Activated T-helper 1 cell treated with anti-CD3 and anti-CD28 coated beads, Interleukin-2, amount 50 U/mL, for 16 hours (primary cell): ENCODE data around the gene TEAD4.

Source experiments
- DNase-seq, 2 donors: peaks; one replicate each; pipeline ENCODE4 v3.0.0-alpha.2; 2020; ENCODE audit warnings: low read depth in 1 of 2, low spot score in 1 of 2

Gene TEAD4

DNA sequence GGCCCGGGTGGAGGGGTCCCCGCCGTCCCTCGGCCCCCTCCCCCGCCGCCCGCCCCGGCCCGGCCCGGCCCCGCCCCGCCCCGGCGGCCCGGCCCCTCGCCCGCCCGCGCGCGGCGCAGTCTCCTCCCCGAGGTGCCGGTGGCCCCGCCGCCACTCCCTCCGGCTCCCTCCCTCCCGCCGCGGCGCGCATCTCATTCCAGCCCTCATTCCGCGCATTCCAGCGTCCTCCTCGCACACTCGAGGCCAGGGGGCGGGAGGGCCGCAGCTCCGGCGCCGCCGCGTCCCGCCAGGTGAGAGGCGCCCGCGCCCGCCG, at the start of gene TEAD4:
Gene TEAD4, plus strand, starts transcription at position 206 of the 313 bp plus-strand sequence.
- DNase-seq, result no peak

DNA sequence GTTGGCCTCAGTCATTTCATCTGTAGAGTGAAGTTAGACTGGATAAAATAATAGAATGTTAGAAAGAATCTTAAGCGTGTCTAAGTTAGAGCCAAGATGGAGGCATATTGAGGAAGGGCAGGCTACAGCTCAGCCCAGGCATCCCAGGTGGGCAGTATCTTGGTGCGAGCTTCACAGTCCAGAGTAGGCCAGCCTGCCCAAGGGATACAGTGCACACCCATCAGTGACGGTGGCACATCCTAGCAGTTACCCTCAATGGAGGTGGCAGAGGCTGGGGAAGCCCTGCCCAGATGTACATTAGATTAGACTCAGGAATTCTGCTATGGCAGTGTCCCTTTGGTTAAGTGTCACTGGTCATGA, 47.0 kb upstream of the TEAD4 start:
- DNase-seq, result no peak

DNA sequence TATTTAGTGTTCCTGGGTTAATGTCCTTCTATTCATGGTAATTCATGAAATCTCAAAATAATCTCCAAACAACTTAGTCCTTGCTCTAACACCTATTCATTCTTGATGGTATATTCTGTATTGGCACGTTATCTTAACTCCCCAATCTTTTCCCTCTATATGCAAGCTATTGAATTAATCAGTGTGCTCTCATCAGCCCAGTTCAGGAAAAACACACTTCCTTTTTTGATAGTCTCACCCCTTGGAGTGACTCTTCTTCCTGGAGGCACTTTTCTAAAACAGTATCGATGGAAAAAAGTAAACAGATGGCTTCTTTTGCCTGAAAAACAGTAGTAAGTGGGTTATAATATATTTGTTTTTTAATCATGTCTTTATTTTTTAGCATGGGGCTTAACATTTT, 39.9 kb upstream of the TEAD4 start:
- DNase-seq, result no peak

DNA sequence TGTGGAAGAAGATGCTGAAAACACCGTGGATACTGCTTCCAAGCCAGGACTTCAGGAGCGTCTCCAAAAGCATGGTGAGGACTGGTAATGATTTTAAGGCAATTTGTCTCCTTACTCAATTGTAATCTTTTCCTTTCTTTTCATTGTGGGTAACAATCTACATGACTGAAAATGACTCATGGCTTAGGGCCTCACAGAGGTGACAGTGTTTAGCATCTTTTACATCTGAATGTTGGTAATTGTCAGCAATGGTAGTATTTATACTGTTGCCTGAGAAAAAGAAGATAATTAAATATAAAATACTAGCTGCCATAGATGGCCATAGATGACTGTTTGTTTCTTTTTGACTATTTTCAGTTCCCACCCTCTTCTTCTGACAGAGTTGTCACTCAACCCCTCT, 36.9 kb upstream of the TEAD4 start:
- DNase-seq, result no peak

DNA sequence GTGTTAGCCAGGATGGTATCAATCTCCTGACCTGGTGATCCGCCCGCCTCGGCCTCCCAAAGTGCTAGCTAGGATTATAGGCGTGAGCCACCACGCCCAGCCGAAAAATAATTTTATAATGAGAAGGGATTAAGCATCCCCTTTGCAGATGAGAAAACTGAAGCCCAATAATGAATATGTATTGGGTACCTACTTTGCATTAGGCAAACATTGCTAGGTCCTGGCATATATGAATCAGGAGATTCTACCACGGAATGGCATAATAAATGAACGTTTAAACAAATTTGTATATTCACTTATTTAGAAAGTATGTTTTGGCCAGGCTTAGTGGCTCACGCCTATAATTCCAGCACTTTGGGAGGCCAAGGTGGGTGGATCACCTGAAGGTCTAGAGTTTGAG, 36.1 kb upstream of the TEAD4 start:
- DNase-seq, result no peak

DNA sequence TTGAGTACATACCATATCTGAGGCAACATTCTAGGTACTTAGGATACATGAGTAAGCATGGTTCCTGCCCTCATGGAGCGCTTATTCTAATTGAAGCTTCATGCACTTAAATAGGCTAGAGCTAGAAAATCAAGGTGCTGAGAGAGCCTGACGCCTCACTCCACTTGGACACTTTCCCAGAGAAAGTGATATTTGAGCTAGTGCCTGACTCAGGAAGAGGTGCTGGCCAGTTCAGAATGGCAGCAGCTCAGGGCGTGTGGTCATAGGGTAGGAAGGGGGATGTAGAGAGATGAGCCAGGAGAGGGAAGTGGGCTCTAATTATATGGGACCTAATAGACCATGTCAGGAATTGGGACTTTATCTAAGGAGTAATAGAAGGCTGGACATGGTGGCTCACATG, 35.2 kb upstream of the TEAD4 start:
- no peak for DNase-seq

DNA sequence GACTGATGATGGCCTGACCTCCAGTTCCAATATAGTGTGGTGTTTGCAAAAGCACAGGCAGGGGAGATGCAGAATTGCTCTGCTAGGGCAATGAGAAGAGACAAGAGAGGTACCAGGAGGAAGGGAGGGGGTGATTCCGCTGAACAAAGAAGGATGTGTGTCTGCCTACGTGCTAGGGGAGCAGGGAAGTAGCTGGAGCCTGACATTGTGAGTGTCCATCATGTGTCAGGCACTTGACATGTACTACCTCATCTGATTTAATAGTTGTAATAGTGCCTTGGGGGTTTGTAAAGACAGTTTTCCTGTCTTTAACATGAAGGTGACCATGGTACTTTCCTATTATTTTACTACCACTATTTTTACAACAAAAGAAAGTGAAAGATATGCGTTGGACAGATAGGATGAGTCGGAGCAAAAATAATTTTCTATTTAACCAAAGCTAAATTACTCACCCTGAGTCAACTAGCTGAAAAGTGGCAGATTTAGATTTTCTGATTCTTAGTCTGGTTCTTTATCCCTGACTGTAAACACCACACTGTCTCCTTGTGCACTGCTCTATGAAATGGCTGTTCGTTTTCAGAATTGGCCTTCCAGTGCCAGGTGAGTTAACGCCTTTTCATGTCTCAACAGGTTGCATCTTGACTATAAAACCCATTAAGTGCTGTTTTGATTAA, 33.7 kb upstream of the TEAD4 start:
- no peak for DNase-seq

DNA sequence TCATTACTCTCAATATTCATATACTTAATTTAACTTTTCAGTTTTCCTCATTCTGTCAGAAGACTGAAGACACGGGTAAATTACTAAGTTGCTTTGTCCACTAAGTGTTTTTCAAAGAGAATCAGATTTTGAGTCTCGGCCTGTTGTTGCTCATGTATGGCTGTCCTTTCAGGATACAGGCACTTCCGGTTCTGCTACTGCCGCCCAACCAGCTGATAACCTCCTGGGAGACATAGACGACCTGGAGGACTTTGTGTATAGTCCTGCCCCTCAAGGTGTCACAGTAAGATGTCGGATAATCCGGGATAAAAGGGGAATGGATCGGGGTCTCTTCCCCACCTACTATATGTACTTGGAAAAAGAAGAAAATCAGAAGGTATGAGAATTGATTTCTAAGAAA, 28.3 kb upstream of the TEAD4 start:
- no peak for DNase-seq

DNA sequence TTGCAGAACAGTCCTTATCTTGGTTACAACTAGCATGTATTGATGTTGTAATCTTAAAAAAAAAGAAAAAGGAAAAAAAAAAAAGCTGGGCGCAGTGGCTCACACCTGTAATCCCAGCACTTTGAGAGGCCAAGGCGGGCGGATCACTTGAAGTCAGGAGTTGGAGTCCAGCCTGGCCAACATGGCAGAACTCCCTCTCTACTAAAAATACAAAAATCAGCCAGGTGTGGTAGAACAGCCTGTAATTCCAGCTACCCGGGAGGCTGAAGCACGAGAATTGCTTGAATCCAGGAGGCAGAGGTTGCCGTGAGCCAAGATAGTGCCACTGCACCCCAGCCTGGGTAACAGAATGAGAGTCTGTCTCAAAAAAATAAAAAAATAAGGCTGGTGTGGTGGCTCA, 25.6 kb upstream of the TEAD4 start:
- no peak for DNase-seq

DNA sequence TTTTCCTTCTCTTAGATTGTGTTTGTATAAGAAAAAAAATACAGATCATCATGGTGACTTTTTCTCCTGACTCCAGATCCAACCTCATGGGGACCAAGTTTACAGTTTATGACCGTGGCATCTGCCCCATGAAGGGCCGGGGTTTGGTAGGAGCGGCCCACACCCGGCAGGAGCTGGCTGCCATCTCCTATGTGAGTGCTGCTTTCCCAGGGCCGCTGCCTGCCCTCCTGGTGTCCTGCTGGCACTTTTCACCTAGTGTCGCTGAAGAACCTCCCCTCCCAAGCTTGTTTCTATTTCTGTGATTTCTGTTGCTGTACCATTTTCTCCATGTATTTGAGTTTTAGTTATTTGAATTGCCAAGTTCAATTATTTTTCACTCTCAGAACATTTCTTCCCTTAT, 24.8 kb upstream of the TEAD4 start:
- DNase-seq, result no peak

DNA sequence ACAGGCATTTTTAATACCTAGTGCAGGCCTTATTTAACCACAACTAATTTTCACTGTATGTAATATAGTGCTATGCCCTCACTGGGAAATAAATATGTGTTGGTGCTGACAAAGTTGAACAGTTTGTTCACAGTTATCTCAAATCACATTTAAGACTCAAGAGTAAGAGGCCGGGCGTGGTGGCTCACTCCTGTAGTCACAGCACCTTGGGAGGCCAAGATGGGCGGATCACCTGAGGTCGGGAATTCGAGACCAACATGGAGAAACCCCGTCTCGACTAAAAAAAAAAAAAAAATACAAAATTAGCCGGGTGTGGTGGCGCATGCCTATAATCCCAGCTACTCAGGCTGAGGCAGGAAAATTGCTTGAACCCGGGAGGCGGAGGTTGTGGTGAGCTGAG, 22.9 kb upstream of the TEAD4 start:
- DNase-seq, result no peak

DNA sequence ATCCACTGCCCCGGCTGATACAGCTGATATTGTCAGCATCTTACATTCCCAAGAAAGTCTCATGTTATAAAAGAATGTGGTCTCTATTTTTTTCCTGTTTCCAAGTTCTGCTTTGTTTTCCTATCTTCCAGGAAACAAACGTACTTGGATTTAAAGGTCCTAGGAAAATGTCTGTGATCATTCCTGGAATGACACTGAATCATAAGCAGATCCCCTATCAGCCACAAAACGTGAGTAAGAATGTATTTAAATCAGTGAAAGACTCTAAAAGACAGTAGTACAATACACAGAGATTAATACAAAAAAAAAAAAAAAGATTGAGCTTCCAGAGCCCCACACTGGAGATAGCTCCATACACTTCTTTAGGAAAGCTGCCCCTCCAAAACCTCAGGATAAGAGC, 21.7 kb upstream of the TEAD4 start:
- DNase-seq, result no peak

DNA sequence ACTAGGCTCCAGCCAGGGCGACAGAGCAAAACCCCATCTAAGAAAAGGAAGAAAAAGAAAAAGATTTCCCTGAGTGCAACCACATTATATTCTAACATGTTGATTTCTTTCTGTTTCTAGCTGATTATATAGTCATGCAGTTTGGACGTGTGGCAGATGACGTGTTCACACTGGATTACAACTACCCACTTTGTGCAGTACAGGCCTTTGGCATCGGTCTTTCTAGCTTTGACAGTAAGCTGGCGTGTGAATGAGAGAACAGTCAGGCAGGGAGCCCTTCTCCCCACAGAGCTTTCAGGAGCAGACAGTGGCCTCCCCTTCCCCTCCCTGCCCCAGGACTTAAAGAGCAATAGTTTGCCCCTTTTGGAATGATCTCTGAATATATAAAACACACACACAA, 20.0 kb upstream of the TEAD4 start:
- DNase-seq, result no peak

DNA sequence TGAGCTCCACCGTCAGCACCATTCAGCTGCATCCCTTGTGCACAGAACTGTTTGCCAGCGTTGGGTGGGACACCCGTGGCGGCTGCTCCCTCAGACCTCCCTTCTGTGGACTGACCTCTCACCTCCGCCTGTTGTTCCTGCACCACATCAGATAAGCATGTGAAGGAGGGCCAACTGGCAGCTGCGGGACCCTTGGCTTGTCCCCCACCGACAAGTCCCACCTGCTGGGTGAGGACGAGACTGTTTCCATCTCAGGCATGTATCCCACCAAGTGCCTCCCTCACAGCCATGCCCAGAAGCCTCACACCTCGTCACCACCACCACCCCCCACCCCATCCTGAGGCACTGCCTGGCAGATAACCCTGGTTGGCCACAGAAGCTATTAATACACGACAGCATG, 18.6 kb upstream of the TEAD4 start:
- DNase-seq, result no peak

DNA sequence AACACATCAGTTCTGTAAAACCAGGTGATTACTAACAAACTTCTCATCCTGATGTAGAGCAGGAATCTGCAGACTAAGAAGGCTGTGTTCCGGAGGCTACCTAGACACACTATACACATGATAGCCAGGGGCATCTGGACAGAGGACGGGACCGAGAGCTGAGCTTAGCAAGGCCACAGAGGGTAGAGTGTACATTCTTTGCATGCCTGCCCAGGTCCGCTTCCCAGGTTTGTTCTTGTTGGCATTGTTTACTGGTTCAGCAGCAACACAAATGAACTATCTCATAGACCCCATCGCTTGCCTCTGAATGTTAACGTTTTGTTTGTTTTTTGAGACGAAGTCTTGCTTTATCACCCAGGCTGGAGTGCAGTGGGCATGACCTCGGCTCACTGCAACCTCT, 17.7 kb upstream of the TEAD4 start:
- DNase-seq, result no peak

DNA sequence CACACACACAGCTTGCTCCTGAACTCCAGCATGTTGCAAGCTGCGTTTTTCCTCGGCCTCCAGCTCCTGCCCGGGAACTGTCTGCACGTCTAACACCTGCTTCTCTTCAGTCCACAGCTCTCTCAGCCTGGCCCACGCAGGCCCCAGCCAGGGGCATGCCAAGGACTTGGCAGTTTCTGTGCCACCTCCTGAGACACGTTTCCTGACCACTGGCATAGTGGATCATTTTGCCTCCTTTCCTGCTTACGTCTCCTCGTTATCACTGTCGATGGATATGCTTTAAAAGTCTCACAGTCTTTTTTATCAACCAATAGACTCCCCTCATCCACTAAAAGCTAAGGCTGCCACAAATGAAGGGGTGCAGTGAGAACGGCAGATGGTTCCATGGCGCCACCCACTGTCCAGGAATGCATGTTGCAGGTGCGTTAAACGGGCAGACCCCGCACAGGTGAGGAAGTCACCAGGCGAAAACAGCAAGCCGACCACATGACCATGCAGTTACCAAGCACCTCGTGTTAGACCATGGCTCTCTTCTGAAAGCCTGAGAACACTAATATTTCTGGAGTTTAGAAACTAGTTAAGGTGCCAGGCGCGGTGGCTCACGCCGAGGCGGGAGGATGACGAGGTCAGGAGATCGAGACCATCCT, 14.7 kb upstream of the TEAD4 start:
- DNase-seq, result peak; percentile 22 to 23

DNA sequence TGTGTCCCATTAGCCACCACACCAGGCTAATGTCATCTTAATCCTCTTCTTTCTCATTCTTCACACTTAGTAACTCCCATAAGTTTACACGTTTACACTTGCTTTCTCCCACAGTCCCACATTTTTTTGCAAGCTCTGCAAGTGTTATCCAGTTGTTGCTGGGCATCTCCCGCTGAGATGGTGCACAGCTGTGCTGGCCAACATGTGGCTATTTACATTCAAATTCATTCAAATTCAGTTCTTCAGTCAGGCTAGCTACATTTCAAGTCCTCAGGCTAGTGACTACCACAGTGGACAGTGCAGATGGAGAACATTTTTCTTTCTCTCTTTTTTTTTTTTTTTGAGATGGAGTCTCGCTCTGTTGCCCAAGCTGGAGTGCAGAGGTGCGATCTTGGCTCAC, 9.8 kb upstream of the TEAD4 start:
- no peak for DNase-seq

DNA sequence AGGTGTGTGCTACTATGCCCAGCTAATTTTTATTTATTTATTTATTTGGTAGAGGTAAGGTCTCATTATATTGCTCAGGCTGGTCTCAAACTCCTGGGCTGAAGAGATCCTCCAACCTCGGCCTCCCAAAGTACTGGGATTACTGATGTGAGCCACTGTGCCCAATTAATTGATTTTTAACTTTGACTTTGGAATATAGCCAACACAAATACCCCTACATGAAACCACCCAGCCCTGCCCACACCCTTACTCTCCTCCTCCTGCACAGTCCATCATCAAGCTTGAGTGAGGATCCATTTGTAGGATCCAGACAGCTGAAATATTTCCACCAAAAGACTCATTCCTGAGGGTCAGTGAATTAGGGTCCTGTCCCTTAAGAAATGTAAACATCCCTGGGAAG, 3.3 kb upstream of the TEAD4 start:
- DNase-seq, result no peak

DNA sequence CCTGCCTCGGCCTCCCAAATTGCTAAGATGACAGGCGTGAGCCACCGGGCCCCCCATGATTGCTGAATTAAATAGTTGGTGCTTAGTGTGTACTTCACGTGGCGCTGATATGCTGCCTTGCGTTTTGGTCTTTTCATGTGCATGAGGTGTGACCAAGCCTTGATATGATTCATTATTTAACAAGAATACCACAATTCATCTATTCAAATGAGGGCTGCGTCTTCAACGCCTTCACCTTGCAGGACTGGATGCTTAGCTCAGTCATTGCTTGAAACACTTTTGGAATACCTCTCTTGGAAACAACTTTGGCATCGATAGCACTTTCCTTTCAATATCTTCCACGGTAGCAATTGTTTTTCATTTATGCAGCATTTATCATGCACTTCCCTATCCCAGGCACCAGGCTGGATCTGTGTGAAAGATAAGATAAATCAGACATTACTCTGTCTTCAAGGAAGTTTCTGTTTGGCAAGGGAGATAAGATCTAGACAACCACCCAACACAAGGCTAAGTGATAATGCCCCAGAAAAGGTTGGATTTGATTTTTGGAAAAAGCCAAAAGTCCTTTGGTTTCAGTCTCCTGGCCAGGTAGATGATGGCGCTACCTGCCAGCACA, 1.3 kb upstream of the TEAD4 start:
- DNase-seq, result no peak

DNA sequence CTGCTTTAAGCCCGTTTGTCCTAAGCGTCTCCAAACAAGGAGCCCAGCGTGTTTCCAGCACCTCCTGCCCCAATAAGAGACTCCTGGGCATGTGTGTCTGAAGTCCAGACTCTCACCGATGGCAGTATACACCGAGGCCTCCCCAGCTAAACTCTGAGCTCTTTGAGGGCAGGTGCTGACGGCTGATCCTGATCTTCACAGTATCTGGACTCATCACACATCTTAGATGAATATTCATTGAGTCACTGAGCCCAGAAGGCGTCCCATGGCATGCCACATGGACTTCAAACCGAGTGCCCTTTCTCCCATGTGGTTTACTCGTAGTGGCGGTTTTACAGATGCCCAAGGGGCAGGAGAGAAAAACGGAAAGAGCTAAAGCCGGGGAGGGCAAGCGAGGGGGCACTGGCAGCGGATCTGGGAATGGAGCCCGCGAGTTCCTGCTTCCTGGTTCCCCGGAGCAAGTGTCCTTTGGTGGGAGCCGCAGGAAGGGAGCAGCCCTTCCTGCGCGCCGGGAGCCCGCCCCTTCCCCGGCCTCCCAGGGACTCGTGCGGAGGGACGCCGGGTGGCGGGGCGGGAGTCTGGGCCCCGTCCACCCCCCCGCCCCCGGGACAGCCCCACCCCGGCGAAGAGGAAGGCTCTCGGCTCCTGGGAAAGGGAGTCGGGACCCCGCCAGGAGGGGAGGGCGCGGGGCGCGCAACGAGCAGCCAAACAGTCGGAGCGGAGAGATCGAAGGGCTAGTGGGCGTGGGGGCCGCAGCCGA, 585 bp upstream of the TEAD4 start:
- DNase-seq, result no peak

DNA sequence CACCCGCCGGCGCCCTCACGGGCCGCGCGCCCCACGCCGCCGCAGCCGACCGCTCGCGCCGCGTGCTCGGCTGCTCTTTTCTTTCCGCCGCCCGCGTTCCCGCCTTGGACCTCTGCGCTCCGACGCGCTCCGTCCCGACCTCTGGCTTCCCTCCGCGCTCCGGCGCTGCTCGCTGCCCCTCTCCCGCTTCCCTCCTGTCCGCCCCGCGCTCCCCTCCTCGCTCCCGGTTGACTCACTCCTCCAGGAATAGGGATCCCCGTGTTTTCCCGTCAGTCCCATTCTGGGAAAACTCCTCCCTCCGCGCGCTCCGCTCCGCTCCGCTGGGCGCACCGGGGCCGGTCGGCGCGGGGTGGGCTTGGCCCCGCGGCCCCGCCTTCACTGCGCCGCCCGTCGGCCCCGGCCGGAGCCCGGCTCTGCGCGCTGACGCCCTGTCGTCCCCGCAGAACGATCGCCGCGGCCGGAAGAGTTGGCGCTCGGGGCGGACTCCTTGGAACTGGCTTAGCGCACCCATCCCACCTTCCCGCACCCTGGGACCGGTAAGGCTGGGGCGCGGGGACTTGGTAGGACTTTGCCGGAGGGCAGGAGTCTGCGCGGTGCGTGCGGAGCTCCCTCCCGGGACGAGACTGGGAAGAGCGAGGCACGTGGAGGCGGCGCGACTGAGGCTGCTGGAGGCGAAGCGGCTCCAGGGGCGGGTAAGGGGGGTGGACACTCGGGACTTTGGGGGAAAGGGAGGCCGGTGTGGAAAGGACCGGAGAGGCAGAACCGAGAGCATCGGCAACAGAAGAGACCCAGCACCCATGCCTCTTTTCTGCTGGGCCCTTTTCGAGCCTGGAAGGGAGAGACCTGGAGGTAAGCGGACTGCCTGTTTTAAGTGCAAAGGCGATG, 550 bp downstream of the TEAD4 start:
- no peak for DNase-seq
